ENCODE results near the gene PRXL2A.
A peak's percentile ranks its signal among the peaks of the same experiment; 100 is the strongest.
"Not testable (repeated sequence)": the region's sequence is repeated elsewhere in the genome, so short reads cannot be mapped to it uniquely, and the experiment has no call there.

The PRXL2A gene

GRCh38 chr10:80408242-80409101 is at the start of gene PRXL2A:
TSS of gene PRXL2A (plus strand) at chr10:80408551. CDS start at chr10:80420468, 11,917 bp downstream.
- no peaks in the 10 kb centered on the region for H3K36me3 ChIP-seq (ENCODE audit: insufficient read depth, low read length)
- no peaks in the 10 kb centered on the region for H3K4me1 ChIP-seq (ENCODE audit: control insufficient read depth, insufficient read depth, low read length, unreplicated experiment)
- H2AFZ ChIP-seq (ENCODE audit: low read length, unreplicated experiment), result peak within 1 kb of the TSS; percentile 44
- H3K4me3 ChIP-seq (ENCODE audit: low read depth, low read length), result peak within 1 kb of the TSS; percentile 67
- H3K27ac ChIP-seq (ENCODE audit: low read depth, low read length), result no peak within 1 kb of the TSS
- peaks cover 65% of the 10 kb centered on the region for H3K27me3 ChIP-seq (ENCODE audit: insufficient read depth, low read length)
- H3K79me2 ChIP-seq (ENCODE audit: control insufficient read depth, insufficient read depth, low read length, unreplicated experiment), result no peaks in the 10 kb centered on the region

GRCh38 chr10:80358925-80359324 is 49.4 kb upstream of the PRXL2A start:
- not testable (repeated sequence) for H2AFZ ChIP-seq (ENCODE audit: low read length, unreplicated experiment)

GRCh38 chr10:80359644-80360043 is 48.7 kb upstream of the PRXL2A start:
- Histone ChIP-seq H3K79me2 (ENCODE audit: control insufficient read depth, insufficient read depth, low read length, unreplicated experiment) (no peaks in the 10 kb centered on the region), H3K36me3 (ENCODE audit: insufficient read depth, low read length) (no peaks in the 10 kb centered on the region), H2AFZ (ENCODE audit: low read length, unreplicated experiment) (no peak overlapping the region), H3K4me3 (ENCODE audit: low read depth, low read length) (no peak overlapping the region), H3K27me3 (ENCODE audit: insufficient read depth, low read length) (peaks cover 72% of the 10 kb centered on the region), H3K27ac (ENCODE audit: low read depth, low read length) (no peak overlapping the region), H3K4me1 (ENCODE audit: control insufficient read depth, insufficient read depth, low read length, unreplicated experiment) (no peaks in the 10 kb centered on the region)

More at GRCh38 chr10:80358925-80359324, 49.4 kb upstream of the PRXL2A start:
- not testable (repeated sequence) for H3K4me3 ChIP-seq (ENCODE audit: low read depth, low read length); H3K27ac ChIP-seq (ENCODE audit: low read depth, low read length); H3K79me2 ChIP-seq (ENCODE audit: control insufficient read depth, insufficient read depth, low read length, unreplicated experiment); H3K36me3 ChIP-seq (ENCODE audit: insufficient read depth, low read length); H3K4me1 ChIP-seq (ENCODE audit: control insufficient read depth, insufficient read depth, low read length, unreplicated experiment)
- peaks cover 67% of the 10 kb centered on the region for H3K27me3 ChIP-seq (ENCODE audit: insufficient read depth, low read length)

- no peaks in the 10 kb centered on the region for H3K4me1 ChIP-seq (ENCODE audit: control insufficient read depth, insufficient read depth, low read length, unreplicated experiment)
- no peak overlapping the region for H3K27ac ChIP-seq (ENCODE audit: low read depth, low read length)
- H3K79me2 ChIP-seq (ENCODE audit: control insufficient read depth, insufficient read depth, low read length, unreplicated experiment), result no peaks in the 10 kb centered on the region
- peaks cover 62% of the 10 kb centered on the region for H3K27me3 ChIP-seq (ENCODE audit: insufficient read depth, low read length)
- no peaks in the 10 kb centered on the region for H3K36me3 ChIP-seq (ENCODE audit: insufficient read depth, low read length)
- H3K4me3 ChIP-seq (ENCODE audit: low read depth, low read length), result no peak overlapping the region
- no peak overlapping the region for H2AFZ ChIP-seq (ENCODE audit: low read length, unreplicated experiment)
Measured at GRCh38 chr10:80365510-80365909, 42.8 kb upstream of the PRXL2A start.

GRCh38 chr10:80371467-80371866 is 36.9 kb upstream of the PRXL2A start:
- Histone ChIP-seq H3K27ac (ENCODE audit: low read depth, low read length) (no peak overlapping the region), H3K27me3 (ENCODE audit: insufficient read depth, low read length) (peaks cover 45% of the 10 kb centered on the region), H3K4me1 (ENCODE audit: control insufficient read depth, insufficient read depth, low read length, unreplicated experiment) (no peaks in the 10 kb centered on the region), H3K79me2 (ENCODE audit: control insufficient read depth, insufficient read depth, low read length, unreplicated experiment) (no peaks in the 10 kb centered on the region), H3K36me3 (ENCODE audit: insufficient read depth, low read length) (no peaks in the 10 kb centered on the region), H2AFZ (ENCODE audit: low read length, unreplicated experiment) (no peak overlapping the region), H3K4me3 (ENCODE audit: low read depth, low read length) (no peak overlapping the region)

GRCh38 chr10:80372675-80373074 is 35.7 kb upstream of the PRXL2A start:
- no peak overlapping the region for H2AFZ ChIP-seq (ENCODE audit: low read length, unreplicated experiment)
- H3K36me3 ChIP-seq (ENCODE audit: insufficient read depth, low read length), result no peaks in the 10 kb centered on the region
- H3K4me1 ChIP-seq (ENCODE audit: control insufficient read depth, insufficient read depth, low read length, unreplicated experiment), result no peaks in the 10 kb centered on the region
- no peak overlapping the region for H3K4me3 ChIP-seq (ENCODE audit: low read depth, low read length)
- peaks cover 46% of the 10 kb centered on the region for H3K27me3 ChIP-seq (ENCODE audit: insufficient read depth, low read length)
- no peak overlapping the region for H3K27ac ChIP-seq (ENCODE audit: low read depth, low read length)
- no peaks in the 10 kb centered on the region for H3K79me2 ChIP-seq (ENCODE audit: control insufficient read depth, insufficient read depth, low read length, unreplicated experiment)

GRCh38 chr10:80373502-80373901 is 34.8 kb upstream of the PRXL2A start:
- Histone ChIP-seq H3K27ac (ENCODE audit: low read depth, low read length) (no peak overlapping the region), H3K4me1 (ENCODE audit: control insufficient read depth, insufficient read depth, low read length, unreplicated experiment) (no peaks in the 10 kb centered on the region), H3K4me3 (ENCODE audit: low read depth, low read length) (no peak overlapping the region), H3K79me2 (ENCODE audit: control insufficient read depth, insufficient read depth, low read length, unreplicated experiment) (no peaks in the 10 kb centered on the region), H3K27me3 (ENCODE audit: insufficient read depth, low read length) (peaks cover 42% of the 10 kb centered on the region), H3K36me3 (ENCODE audit: insufficient read depth, low read length) (no peaks in the 10 kb centered on the region), H2AFZ (ENCODE audit: low read length, unreplicated experiment) (no peak overlapping the region)

GRCh38 chr10:80379701-80380100 is 28.6 kb upstream of the PRXL2A start:
- Histone ChIP-seq H3K4me1 (ENCODE audit: control insufficient read depth, insufficient read depth, low read length, unreplicated experiment) (no peaks in the 10 kb centered on the region), H3K79me2 (ENCODE audit: control insufficient read depth, insufficient read depth, low read length, unreplicated experiment) (no peaks in the 10 kb centered on the region), H3K36me3 (ENCODE audit: insufficient read depth, low read length) (no peaks in the 10 kb centered on the region), H3K27ac (ENCODE audit: low read depth, low read length) (no peak overlapping the region), H3K4me3 (ENCODE audit: low read depth, low read length) (no peak overlapping the region), H2AFZ (ENCODE audit: low read length, unreplicated experiment) (no peak overlapping the region), H3K27me3 (ENCODE audit: insufficient read depth, low read length) (peaks cover 42% of the 10 kb centered on the region)

GRCh38 chr10:80380185-80380584 is 28.2 kb upstream of the PRXL2A start:
- Histone ChIP-seq H3K4me3 (ENCODE audit: low read depth, low read length) (no peak overlapping the region), H3K27ac (ENCODE audit: low read depth, low read length) (no peak overlapping the region), H2AFZ (ENCODE audit: low read length, unreplicated experiment) (no peak overlapping the region), H3K4me1 (ENCODE audit: control insufficient read depth, insufficient read depth, low read length, unreplicated experiment) (no peaks in the 10 kb centered on the region), H3K36me3 (ENCODE audit: insufficient read depth, low read length) (no peaks in the 10 kb centered on the region), H3K79me2 (ENCODE audit: control insufficient read depth, insufficient read depth, low read length, unreplicated experiment) (no peaks in the 10 kb centered on the region), H3K27me3 (ENCODE audit: insufficient read depth, low read length) (peaks cover 42% of the 10 kb centered on the region)

GRCh38 chr10:80382989-80383388 is 25.4 kb upstream of the PRXL2A start:
- no peak overlapping the region for H2AFZ ChIP-seq (ENCODE audit: low read length, unreplicated experiment)
- H3K36me3 ChIP-seq (ENCODE audit: insufficient read depth, low read length), result no peaks in the 10 kb centered on the region
- H3K4me3 ChIP-seq (ENCODE audit: low read depth, low read length), result no peak overlapping the region
- H3K4me1 ChIP-seq (ENCODE audit: control insufficient read depth, insufficient read depth, low read length, unreplicated experiment), result no peaks in the 10 kb centered on the region
- no peak overlapping the region for H3K27ac ChIP-seq (ENCODE audit: low read depth, low read length)
- no peaks in the 10 kb centered on the region for H3K79me2 ChIP-seq (ENCODE audit: control insufficient read depth, insufficient read depth, low read length, unreplicated experiment)
- peaks cover 37% of the 10 kb centered on the region for H3K27me3 ChIP-seq (ENCODE audit: insufficient read depth, low read length)

- Histone ChIP-seq H3K4me1 (ENCODE audit: control insufficient read depth, insufficient read depth, low read length, unreplicated experiment) (no peaks in the 10 kb centered on the region), H3K27ac (ENCODE audit: low read depth, low read length) (no peak overlapping the region), H2AFZ (ENCODE audit: low read length, unreplicated experiment) (no peak overlapping the region), H3K4me3 (ENCODE audit: low read depth, low read length) (no peak overlapping the region), H3K36me3 (ENCODE audit: insufficient read depth, low read length) (no peaks in the 10 kb centered on the region), H3K79me2 (ENCODE audit: control insufficient read depth, insufficient read depth, low read length, unreplicated experiment) (no peaks in the 10 kb centered on the region), H3K27me3 (ENCODE audit: insufficient read depth, low read length) (peaks cover 27% of the 10 kb centered on the region)
Measured at GRCh38 chr10:80390740-80391139, 17.6 kb upstream of the PRXL2A start.
